ENCODE results near the gene BCAS3.

DNA sequence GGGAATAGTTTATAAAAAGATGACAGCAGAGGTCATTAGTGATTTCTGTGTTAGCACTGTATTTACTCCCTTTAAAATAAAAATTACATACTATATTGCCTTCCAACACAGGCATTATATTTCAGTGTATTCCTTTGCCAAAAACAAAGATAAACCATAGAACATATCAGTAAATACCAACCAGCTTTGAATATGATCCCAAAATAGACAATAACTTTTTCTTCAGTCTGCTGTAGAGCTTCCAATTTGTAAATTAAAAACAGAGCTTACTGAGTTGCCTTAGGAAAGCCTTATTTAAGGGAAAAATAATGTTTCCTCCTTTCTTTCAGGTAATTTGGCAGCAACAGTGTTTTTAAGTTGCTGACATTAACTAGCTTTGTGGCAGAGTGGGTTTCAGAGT lies 369.9 kb downstream of the BCAS3 start:
- no peak for TF ChIP-seq SIN3A (IDR thresholded peaks at IDR 0.05; ENCODE audit: low read depth)
- TF ChIP-seq, protein P1, sequence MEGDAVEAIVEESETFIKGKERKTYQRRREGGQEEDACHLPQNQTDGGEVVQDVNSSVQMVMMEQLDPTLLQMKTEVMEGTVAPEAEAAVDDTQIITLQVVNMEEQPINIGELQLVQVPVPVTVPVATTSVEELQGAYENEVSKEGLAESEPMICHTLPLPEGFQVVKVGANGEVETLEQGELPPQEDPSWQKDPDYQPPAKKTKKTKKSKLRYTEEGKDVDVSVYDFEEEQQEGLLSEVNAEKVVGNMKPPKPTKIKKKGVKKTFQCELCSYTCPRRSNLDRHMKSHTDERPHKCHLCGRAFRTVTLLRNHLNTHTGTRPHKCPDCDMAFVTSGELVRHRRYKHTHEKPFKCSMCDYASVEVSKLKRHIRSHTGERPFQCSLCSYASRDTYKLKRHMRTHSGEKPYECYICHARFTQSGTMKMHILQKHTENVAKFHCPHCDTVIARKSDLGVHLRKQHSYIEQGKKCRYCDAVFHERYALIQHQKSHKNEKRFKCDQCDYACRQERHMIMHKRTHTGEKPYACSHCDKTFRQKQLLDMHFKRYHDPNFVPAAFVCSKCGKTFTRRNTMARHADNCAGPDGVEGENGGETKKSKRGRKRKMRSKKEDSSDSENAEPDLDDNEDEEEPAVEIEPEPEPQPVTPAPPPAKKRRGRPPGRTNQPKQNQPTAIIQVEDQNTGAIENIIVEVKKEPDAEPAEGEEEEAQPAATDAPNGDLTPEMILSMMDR (IDR thresholded peaks at IDR 0.05 in 2 of 3, conservative IDR thresholded peaks at IDR 0.05 in 1 of 3; ENCODE audit: borderline replicate concordance in 1 of 3, insufficient read depth in 1 of 3, low read depth in 2 of 3, low read length in 2 of 3): no peak
- no peak for TF ChIP-seq POLR2A (IDR thresholded peaks at IDR 0.05; ENCODE audit: borderline replicate concordance, extremely low read depth, insufficient read depth, insufficient read length)
- TF ChIP-seq EZH2 (IDR thresholded peaks at IDR 0.05): no peak
- no peak for TF ChIP-seq SP1 (IDR thresholded peaks at IDR 0.05; ENCODE audit: low read depth)
- TF ChIP-seq, protein P2, sequence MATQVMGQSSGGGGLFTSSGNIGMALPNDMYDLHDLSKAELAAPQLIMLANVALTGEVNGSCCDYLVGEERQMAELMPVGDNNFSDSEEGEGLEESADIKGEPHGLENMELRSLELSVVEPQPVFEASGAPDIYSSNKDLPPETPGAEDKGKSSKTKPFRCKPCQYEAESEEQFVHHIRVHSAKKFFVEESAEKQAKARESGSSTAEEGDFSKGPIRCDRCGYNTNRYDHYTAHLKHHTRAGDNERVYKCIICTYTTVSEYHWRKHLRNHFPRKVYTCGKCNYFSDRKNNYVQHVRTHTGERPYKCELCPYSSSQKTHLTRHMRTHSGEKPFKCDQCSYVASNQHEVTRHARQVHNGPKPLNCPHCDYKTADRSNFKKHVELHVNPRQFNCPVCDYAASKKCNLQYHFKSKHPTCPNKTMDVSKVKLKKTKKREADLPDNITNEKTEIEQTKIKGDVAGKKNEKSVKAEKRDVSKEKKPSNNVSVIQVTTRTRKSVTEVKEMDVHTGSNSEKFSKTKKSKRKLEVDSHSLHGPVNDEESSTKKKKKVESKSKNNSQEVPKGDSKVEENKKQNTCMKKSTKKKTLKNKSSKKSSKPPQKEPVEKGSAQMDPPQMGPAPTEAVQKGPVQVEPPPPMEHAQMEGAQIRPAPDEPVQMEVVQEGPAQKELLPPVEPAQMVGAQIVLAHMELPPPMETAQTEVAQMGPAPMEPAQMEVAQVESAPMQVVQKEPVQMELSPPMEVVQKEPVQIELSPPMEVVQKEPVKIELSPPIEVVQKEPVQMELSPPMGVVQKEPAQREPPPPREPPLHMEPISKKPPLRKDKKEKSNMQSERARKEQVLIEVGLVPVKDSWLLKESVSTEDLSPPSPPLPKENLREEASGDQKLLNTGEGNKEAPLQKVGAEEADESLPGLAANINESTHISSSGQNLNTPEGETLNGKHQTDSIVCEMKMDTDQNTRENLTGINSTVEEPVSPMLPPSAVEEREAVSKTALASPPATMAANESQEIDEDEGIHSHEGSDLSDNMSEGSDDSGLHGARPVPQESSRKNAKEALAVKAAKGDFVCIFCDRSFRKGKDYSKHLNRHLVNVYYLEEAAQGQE (IDR thresholded peaks at IDR 0.05; ENCODE audit: low read depth): no peak
- TF ChIP-seq POLR2AphosphoS5 (IDR thresholded peaks at IDR 0.05; ENCODE audit: low read depth, low read length): no peak
- TF ChIP-seq RAD21 (IDR thresholded peaks at IDR 0.05; ENCODE audit: low read depth): no peak
- no peak for TF ChIP-seq FOSL1 (IDR thresholded peaks at IDR 0.05; ENCODE audit: low read depth)
- TF ChIP-seq TCF7L2 (IDR thresholded peaks at IDR 0.05; ENCODE audit: borderline replicate concordance, extremely low read depth, insufficient read depth, insufficient read length): no peak
- TF ChIP-seq, protein P3, sequence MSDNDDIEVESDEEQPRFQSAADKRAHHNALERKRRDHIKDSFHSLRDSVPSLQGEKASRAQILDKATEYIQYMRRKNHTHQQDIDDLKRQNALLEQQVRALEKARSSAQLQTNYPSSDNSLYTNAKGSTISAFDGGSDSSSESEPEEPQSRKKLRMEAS (IDR thresholded peaks at IDR 0.05): no peak
- TF ChIP-seq EZH2phosphoT487 (IDR thresholded peaks at IDR 0.05; ENCODE audit: borderline replicate concordance): no peak

All from HCT116 (cell line).